IgD-negative memory B cell (primary cell): Measurements from ENCODE around the gene SENP5. TPM values are rescaled to one million over a fixed set of nuclear protein-coding genes. Genes with fewer than 3 reads are reported as not detected.

Source experiments
- H3K27ac Mint-ChIP-seq, 3 donors: one replicate each; pipeline ENCODE4 v1.8.0; 2020 to 2022; ENCODE audit warnings: mild to moderate bottlenecking in 3 of 3, mixed read lengths in 3 of 3, moderate library complexity in 1 of 3
- H3K27me3 Mint-ChIP-seq: one replicate; pipeline ENCODE4 v1.8.0; 2021; ENCODE audit warnings: mixed read lengths
- H3K36me3 Mint-ChIP-seq: one replicate; pipeline ENCODE4 v1.8.0; 2020; ENCODE audit warnings: mild to moderate bottlenecking, mixed read lengths
- H3K4me1 Mint-ChIP-seq, 3 donors: one replicate each; pipeline ENCODE4 v1.8.0; 2020 to 2022; ENCODE audit warnings: mixed read lengths in 3 of 3, mild to moderate bottlenecking in 1 of 3
- H3K4me3 Mint-ChIP-seq, 4 donors: one replicate each; pipeline ENCODE4 v1.8.0; 2020 to 2022; ENCODE audit warnings: mild to moderate bottlenecking in 4 of 4, mixed read lengths in 4 of 4, moderate library complexity in 3 of 4
- H3K9me3 Mint-ChIP-seq, 3 donors: one replicate each; pipeline ENCODE4 v1.8.0; 2020 to 2021; ENCODE audit warnings: mixed read lengths in 3 of 3, mild to moderate bottlenecking in 1 of 3
- polyA plus RNA-seq: library from polyadenylated mRNA; unstranded; fragments of 300-500 nt; fragmentation: Illumina TruSeq; gene quantifications from one replicate; pipeline ENCODE4 v1.2.3, GENCODE V29; 2021

Gene SENP5
- polyA plus RNA-seq, 1 donor from 2014 or later, result 11.7 TPM

- Mint-ChIP-seq H3K27me3 (peaks cover 23% of the 10 kb centered on the region), H3K4me3 (no peak overlapping the region), H3K9me3 (peaks cover 4 to 20% (median 5%) of the 10 kb centered on the region in 3 donors), H3K4me1 (peaks cover 0 to 8% (median 4%) of the 10 kb centered on the region in 3 donors), H3K27ac (no peak overlapping the region), H3K36me3 (peaks cover 2% of the 10 kb centered on the region)
Measured at GRCh38 chr3:196983186-196983585, 115.5 kb downstream of the SENP5 start.

Other genes with a start within 250 kb of the SENP5 start
- gene NRROS, start 228.2 kb upstream of the SENP5 start, polyA plus RNA-seq, result 18.9 TPM
- gene CEP19, start 155.7 kb upstream of the SENP5 start, polyA plus RNA-seq, result 2.3 TPM
- gene PIGX, start 155.5 kb upstream of the SENP5 start, polyA plus RNA-seq, result 18.0 TPM
- 35.0 TPM for gene PAK2, start 128.1 kb upstream of the SENP5 start, polyA plus RNA-seq
- 74.1 TPM for gene NCBP2, start 74.6 kb downstream of the SENP5 start, polyA plus RNA-seq
- 2.1 TPM for gene PIGZ, start 100.9 kb downstream of the SENP5 start, polyA plus RNA-seq
- not detected for gene MELTF, start 161.9 kb downstream of the SENP5 start, polyA plus RNA-seq